ENCODE data around the gene LOX.

The LOX gene, protein sequence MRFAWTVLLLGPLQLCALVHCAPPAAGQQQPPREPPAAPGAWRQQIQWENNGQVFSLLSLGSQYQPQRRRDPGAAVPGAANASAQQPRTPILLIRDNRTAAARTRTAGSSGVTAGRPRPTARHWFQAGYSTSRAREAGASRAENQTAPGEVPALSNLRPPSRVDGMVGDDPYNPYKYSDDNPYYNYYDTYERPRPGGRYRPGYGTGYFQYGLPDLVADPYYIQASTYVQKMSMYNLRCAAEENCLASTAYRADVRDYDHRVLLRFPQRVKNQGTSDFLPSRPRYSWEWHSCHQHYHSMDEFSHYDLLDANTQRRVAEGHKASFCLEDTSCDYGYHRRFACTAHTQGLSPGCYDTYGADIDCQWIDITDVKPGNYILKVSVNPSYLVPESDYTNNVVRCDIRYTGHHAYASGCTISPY

DNA sequence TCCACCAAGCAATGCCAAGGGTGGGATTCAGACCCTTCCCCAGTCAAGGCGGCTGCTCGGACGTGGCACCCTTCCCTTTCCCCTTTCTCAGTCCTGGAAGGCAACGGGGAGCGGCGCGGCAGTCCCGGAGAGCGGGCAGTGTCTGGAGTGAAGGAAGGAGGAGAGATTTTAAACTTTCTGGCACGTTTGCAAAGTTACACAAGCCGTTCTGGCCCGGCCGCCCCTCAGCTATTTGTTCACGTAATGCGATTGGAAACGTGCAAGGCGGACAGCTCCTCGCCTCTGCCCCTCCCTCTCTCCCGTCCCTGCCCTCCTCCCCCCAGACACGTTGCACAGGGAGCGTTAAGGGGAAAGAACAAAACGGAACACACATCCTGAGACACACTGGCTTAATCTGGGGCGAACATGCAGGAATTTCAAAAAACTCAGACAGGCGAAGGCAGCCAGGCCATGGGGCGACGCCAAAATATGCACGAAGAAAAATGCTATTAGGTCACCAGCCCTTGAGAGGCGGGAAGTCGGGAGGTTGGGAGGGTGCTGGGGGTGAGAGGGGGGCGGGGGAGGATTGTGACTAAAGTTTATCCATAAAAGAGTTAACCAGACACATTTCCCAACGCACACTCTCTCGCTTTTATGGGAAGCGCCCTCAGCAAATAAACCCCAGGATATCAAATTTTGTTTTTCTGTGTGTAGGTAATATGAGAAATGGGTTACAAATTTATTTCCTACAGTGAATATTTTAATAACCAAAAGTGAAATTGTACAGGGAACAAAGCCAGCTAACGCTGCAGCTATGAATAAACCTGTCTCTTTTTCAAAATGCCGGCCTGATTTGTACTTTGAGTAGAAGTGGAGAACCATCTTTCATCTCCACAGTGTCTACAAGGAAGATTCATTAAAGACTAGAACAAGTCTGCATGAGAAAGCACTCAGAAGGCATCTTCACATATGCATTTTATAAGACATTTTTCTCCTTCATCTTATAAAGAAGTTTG, at the start of gene LOX:
TSS of gene LOX (minus strand) at position 144 of the 995 bp plus-strand sequence. CDS start 274 bp downstream, outside the sequence.
- DNase-seq: no peak

DNA sequence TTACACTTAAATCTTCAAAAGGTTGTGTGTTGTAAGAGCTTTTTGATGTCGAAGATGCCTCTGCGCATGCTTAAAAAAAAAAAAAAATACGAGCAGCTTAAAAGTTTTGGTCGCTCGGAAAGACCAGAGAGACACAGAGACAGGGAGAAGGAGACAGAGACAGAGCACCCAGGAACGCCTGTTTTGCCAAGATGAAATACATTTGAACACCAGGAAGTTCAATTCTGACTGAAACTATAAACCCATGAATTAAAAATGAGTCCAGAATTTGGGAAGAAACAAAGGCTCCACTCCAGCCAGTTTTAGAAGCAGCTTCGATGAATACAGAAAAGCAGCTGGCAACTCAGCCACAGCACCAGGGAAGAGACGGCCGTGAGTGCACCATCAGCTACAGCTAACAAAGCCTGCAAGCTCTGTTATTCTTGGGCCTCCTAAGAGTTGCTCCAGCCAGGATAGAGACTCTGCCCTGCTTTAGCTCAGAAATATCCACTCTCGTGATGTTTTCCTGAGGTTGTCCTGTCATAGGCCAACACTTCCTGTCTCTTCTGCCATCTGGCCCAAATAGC, 48.8 kb upstream of the LOX start:
- no peak for DNase-seq

DNA sequence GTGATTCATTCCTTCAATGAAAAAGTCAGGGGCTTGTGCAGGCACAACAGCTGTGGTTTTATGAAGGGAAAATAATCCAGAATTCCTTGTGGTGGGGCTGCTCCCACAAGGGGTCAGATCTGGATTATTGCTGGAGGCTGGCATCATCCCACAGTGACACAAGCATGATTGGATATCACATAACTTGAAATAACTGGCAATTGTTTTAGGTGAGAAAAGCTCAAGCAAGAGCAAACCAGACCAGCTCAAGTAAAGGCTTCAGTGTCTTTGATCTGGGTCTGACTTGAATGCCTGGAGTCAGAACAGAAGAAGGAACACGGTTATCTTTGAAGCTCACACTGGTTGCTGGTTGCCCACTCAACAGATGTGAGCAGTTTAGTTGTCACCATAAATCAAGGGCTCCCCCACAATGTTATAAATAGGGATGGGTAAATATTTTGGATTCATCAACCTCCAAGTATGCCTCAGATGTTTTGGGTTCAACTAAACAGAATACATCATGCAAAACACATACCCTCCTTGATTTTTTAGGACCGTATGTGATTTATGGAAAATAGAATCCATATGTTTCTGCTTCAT, 48.2 kb upstream of the LOX start:
- DNase-seq: no peak

DNA sequence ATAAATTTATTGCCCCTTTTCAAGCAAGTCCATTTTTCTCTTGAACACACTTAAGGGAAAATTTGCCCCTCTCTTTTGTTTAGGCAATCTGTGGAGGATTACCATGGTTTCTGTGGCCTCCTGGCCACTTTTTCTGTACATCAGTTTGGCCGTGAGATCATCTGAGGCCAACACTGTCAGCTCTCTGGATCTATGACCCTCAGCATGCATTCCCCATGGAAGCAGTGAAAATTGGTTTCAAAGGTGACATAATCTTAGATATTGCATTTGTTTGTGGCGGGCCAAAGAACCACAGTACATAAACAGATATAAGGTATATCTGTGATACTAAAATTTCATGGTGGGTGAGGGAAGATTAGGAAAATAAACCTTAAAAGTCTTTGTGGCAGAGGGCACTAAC, 46.7 kb upstream of the LOX start:
- no peak for DNase-seq

DNA sequence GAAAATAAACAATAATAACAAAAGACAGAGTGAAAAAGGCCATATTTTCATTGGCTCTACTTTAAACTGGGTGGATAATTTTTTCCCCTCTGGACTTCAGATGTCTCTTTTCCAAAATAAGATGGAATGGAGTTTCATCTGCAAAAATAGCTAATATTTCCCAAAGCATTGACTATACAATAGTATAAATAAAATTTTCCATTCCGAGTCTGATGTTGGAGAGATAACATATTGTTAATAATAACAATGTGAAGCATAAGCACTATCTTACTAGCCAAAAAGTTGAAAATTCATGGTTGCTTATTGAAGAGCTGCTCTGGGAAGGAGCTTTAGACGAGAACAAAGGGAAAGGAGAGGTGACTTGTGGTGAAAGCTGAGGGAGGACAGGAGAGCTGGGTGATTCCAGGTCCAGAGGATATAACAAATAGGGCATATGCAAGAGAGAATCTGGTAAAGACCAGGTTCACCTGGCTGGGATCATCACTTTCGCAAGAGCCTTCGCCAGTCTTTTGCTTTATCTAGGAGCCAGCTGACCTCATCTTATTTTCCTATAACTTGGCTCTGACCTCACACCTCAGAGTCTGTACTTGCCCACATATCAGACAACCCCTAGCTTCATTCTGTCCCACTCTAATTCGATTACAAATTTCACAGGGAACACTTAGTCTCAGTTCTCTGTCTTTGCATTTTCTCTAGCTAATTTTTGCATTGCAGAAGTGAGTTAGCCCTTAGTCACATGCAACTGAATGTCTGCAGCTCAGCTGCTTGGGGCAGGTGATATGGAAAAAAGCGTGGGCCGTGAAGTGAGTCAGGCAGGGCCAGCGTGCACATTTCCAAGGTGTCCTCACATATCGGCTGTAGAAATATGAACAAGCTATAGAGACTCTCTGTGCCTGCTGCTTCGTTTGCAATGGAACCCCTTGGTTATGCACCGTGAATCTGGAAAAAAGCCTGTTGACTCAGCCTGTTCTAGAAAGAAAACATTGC, 43.7 kb upstream of the LOX start:
- DNase-seq: no peak

DNA sequence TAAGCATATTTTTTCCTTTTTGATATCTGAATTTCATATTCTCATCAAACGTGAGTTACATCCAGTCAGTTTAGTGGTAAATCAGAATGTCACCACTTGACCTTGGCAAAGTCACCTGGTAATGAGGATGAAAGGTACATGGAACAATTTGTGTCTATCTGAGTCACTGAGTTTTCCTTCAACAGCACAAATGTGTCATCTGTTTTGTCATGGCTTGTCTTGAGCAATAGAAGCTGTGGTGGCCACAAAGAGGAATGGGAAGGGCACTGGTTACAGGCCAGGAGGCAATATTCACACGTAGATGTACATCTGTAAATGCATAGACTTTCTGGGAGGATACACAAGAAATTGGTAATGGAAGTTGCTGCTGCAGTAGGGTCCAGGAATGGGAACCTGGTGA, 42.9 kb upstream of the LOX start:
- DNase-seq: no peak

DNA sequence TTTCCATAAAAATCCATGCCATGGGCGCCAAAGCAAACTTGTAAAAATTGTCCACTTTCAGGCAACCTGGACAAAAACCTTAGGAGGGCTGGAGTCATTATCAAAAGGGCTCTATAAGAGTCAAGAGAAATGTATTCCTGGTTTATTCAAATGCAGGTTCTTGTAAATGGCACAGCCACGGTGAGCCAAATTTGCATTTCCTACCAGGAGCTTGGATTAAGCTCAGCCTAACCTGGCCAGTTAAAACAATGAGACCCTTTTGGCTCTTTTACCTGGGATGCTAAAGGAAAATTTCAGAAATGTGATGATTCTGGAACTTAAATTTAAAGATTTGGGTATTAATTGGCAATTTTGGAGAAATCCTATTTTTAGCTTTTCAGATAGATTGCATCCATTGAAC, 42.4 kb upstream of the LOX start:
- DNase-seq: no peak

DNA sequence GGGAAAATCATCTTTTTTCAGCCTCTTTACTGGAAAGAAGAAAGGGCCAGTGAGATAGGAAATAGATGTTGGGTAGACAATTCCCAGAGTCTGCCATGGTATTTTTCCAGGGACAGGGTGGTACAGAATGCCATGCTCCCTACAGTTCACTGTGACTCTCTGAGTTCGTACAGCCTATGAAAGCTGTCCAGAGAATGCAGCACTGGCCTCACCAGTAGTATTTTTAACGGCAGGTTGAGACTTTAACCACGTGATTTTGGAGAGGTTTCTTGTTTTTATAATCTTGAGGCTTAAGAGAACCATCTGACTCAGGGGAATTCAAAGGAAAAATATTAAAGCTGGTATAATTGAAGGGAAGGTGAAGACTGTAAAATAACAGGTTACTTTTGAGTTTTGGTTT, 41.1 kb upstream of the LOX start:
- peak; percentile 34 for DNase-seq

DNA sequence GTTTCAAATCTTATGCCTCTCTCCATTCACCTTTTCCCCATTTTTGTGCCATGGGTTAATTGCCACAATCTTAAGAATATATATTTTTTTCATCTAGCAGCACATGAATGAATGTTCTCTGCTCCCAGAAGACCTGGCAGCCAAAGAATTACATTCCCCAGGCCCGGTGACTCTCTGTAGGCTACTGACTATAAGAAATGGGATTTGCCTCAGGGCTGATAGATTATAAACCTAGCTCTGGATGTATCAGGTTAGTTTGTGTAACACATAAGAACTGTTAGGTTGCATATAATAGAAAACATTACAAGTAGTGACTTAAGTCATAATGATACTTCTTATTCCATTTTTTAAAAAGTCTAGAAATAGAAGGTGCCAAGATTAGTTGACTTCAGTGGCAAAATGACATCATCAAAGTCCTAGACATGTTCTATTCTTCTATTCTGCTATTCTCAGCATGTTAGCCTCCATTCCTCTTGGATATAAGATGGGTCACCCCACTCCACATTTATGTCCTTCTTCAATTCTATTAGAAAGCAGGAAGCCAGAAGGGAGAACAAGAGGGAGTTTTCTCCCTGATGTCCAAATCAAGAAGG, 40.4 kb upstream of the LOX start:
- DNase-seq: no peak

DNA sequence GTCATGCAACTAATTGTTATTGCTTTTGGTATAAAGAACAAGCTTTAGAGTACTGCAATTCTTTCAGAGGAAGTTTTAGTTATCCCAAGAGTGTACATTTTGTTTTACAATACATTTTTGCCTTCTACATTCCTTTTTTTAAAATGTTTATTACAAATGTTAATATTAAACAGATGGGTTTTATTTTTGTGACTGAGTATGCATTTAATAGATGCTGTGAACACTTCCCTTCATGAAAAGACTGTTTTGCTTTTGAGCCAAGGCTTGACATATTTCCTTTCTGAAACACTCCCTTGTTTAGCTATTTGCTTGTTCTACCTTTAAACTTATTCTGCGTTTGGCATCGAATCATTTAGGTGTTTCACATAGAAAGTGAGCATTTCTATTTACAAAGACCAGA, 36.4 kb upstream of the LOX start:
- no peak for DNase-seq

DNA sequence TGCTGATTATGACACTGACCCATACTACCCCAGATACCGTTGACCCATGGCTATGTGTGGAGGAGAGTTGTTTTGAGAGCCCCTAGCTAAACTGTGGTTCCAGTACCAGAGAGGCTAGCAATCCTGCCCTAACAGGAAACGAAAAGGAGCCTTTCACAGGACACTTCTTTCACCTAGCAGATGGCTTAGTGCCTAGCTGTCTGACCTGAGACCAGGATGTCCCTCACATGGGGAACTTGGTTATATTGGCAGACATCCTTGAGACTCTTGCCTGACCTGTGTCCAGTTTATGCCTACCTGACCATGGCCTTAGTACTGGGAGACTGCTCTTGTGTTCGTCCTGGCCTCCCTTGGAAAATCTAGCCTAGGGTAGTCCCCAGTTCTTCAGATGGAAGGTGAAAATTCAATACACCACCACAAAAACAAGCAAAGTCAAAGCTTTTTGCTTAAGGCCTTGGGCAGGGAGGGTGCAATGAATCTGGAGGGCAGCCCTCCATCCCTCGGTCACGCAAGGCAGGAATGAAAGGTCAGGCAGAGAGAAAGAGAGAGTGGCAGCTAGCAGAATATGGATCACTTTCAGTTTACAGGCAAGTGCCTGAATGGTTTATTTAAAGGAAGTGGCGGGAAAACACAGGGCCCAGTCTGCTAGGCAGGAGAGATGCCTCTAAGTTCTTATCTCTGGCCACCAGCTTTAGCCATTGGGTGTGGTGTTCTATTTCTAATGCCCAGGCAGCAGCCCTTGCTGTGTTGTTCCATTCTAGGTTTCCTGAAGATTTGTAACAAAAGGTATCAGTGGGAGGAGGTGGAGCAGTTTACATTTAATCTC, 34.9 kb upstream of the LOX start:
- no peak for DNase-seq

DNA sequence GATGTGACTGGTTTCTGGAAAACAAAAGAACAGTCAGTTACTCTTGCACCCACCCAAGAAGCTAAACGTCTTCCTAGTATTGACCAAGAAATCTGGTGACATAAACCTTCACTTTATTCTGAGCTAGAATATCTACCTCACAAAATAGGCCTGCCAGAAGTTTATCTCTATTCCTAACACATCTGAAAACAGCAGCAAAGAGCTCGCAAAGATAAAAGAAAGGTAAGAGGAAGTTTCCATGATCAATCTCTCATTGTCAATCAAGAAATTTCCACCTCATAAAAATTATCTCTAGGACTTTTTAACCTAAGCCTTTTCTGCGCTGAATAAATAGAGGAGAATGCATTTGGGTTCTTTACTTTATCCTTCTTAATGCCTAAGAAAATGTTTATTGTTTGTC, 34.0 kb upstream of the LOX start:
- DNase-seq: no peak

DNA sequence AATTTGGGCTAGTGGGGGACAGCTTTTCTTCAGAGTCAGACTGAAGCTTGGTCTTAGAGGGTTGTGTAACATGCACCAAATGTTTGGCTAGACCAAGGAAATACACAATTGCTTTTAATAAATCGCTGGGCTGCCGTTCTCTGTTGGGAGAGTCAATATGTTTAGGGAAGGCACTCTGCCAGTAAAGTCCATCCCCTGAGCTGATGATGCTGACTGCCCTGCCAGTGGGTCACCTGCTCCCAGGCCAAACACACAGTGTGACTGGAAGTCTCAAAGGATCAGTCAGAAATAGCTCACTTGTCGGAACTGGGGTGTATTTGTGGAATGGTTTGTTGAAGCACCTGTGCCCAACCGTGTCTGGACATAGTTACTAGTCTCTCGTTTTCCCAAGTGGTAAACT, 33.4 kb upstream of the LOX start:
- no peak for DNase-seq

DNA sequence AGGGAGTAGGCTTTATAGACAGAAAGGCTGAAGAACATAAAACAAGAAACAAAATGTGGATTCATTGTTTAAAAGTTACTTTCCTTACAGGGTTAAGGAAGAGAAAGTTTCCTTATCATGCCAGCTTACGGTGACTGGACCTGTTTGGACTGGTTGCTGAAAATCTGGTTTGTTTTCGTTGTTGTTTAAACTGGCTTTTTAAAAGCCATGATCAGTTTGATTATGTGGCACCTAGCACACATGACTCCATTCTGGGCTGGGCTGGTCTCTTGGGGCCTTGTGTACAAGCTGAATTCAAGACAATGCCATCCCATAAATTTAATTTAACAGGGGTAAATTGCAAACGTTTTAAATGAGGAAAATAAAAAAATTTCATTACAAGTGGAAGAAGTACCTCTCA, 32.9 kb upstream of the LOX start:
- DNase-seq: no peak

DNA sequence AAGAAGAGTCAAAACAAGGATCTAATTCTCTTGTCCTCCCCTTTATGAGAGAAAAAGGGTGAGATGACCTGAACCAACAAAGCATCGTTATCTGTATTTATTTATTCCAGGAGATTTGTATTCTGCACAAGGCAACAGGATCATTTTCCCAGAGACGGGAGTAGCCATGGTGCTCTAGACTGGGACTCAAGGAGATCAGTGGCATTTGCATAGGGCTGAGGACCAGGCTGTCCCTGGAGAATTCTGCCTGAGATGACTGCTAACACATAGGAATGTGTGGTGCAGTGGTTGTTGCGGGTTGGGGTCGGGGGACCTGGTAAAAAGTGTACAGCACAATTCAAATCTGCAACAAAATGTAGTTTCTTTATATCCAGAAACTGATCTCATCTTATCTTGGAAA, 29.0 kb upstream of the LOX start:
- no peak for DNase-seq

DNA sequence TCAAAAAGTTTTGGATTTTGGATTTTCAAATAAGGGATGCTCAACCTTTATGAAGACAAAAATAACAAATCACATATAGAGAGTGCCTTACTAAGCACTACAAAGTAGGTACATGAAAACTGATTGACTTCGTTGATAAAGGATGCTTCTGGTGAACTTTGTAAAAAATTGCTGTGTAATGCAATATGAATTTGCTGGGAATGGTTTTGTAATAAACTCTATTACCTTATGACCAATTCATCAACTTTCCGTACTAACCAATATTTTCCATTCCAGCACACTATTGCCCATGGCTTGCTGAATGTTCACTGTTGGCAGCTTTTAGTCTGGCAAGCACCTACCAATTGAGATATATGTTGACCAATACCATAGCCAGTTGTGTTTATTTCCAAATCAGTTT, 27.9 kb upstream of the LOX start:
- DNase-seq: no peak

DNA sequence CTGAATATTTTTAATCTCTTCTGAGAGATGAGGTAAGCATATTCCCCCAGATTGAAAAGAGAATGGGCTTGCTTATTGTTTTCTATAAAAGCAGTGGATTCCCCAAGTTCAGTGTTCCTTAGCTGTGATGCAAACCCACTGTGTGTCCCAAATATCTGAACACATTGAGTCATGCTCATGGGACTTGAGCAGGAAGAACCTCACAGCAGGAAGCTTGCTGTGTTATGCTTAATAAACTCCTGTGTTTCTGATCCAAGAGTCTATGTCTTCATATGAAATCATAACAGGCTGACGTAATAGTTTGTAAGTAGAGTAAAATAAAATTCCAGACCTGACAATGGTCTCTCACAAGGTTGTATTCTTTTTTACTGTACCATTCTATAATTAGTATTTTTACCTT, 24.8 kb upstream of the LOX start:
- DNase-seq: no peak

DNA sequence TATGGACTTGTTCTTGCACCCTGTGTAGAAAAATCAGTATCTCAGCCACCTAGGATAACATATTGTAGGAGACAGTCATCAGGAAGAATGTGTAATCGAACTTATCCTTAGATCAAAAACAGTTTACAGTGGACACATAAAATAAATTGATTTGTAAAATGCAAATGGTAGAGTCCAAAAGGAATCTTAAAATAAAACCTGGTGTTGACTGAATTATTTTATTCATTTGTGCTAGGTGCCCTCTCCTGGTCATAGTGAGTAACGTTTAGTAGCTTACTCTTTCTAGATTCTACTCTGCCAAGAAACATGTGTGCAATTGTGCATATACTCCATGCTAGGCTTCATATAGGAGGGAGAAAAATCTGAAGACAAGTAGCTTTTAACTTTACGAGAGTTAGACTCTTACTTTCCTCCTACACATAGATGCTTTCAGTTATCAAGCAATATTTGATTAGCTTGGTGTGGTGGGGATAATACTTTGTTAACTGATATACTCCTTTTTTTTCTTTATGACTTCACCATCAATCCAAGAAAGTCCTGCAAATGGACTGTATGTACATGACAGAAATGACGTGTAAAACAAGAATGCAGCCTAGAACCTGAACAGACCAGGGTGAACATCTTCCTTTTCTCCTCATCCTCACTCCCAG, 23.7 kb upstream of the LOX start:
- DNase-seq: no peak

DNA sequence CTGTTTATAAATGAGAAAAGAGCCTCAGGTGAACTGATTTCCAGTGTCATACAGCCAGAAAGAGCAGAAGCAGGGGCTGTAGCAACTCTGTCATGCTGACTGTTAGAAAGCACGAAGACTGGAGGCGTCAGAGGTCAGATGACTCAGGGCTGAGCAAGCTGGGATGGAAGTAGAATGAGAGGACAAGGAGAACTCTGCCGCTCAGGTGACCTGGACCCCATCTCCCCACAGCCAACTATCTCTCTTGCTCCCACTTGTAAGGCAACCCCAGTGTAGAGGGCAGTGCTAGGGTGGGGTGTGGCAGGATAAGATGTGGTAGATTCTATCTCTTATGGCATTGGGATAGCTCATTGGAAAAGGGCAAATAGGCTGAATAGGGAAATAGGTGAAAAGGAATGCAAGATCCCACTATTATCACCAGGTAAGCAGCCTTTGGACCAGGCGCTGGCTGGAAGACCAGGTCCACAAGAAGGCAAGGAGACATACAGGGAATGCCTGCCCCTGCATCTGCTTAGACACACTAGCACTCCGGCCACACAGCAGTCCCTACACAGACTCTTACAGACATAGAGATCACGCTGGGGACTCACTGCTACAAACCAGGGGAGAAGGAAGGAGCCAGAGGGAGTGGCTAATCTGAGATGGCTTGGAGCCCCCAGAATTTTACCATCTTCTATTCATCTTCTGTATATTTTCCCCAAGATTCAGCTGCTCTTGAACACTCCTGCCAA, 21.2 kb upstream of the LOX start:
- DNase-seq: no peak
